Neural progenitor cell (in vitro differentiated cells): Measurements from ENCODE around the gene CLTCL1.

Source experiments
- EZH2 ChIP-seq: fragments of 200-600 bp; sonication (generic); IDR thresholded peaks from 2 replicates; pipeline ENCODE4 v1.6.1; 2017; ENCODE audit warnings: antibody characterized with exemption, mild to moderate bottlenecking, moderate library complexity
- EZH2phosphoT487 ChIP-seq: fragments of 200-600 bp; sonication (generic); IDR thresholded peaks from 2 replicates; pipeline ENCODE4 v1.6.1; 2017; ENCODE audit warnings: antibody characterized with exemption
- TF ChIP-seq, protein P1 (sequence below): fragments of 200-600 bp; sonication (generic); IDR thresholded peaks from 2 replicates; pipeline ENCODE4 v1.5.1; 2017; ENCODE audit warnings: antibody characterized with exemption, mild to moderate bottlenecking

DNA sequence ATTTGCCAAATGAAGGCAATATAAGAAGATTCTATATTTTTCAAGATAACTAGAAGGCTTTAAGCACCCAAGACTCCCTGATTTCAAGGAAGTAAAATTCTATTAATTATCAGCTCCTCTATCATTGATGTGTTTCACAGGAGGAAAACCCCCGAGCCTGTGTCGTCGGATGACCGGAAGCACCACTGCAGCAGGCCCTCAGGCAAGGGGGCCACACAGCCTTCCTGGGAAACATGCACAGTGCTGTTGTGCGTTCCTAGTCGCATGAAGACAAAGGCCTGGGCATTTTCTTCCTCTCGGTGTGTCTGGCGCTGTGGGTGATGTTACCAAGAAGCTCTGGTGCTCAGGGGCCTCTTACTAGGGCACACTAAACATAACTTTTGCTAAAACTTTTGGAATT is 16.4 kb downstream of the CLTCL1 start:
- TF ChIP-seq, protein P1, sequence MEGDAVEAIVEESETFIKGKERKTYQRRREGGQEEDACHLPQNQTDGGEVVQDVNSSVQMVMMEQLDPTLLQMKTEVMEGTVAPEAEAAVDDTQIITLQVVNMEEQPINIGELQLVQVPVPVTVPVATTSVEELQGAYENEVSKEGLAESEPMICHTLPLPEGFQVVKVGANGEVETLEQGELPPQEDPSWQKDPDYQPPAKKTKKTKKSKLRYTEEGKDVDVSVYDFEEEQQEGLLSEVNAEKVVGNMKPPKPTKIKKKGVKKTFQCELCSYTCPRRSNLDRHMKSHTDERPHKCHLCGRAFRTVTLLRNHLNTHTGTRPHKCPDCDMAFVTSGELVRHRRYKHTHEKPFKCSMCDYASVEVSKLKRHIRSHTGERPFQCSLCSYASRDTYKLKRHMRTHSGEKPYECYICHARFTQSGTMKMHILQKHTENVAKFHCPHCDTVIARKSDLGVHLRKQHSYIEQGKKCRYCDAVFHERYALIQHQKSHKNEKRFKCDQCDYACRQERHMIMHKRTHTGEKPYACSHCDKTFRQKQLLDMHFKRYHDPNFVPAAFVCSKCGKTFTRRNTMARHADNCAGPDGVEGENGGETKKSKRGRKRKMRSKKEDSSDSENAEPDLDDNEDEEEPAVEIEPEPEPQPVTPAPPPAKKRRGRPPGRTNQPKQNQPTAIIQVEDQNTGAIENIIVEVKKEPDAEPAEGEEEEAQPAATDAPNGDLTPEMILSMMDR, result no peak
- TF ChIP-seq EZH2, result no peak
- TF ChIP-seq EZH2phosphoT487, result no peak
